Measurements from ENCODE around the gene PRKCE. TPM values are rescaled to one million over a fixed set of nuclear protein-coding genes. Genes with fewer than 3 reads are reported as not detected.

PRKCE gene
- total and polyA plus RNA-seq, 2 donors (not counting 1 experiment from before 2014, with no cell fraction given), result 23.6 to 271 TPM

DNA sequence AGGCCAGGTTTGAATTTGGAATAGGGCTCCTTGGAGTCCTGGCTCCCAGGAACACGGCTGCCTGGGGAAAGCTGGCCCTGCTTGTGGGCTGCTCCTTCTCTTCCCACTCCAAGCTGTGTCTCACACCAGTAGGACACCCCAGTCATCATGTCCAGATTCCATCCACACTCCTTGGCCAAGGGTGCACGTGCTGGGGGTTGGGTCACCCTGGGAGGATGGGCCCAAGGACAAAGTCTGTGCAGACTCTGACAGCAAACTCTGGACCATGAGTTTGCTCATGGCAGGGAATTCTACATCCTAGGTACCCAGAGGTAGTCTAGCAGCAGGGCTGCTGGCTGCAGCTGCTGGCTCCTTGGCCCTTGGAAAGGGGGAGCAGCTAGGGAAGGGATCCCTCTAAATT lies 543.4 kb downstream of the PRKCE start:
- no peak overlapping the region for H3K4me3 ChIP-seq (ENCODE audit: control extremely low read depth in 1 of 5, extremely low read depth in 1 of 5, insufficient read depth in 1 of 5, low read depth in 2 of 5, low read length in 4 of 5)
- Mint-ChIP-seq H3K27me3 (no peaks in the 10 kb centered on the region), H3K27ac (no peak overlapping the region), H3K9me3 (ENCODE audit: insufficient read depth) (no peaks in the 10 kb centered on the region), H3K4me3 (no peak overlapping the region), H3K4me1 (peaks cover 2% of the 10 kb centered on the region)
- TF ChIP-seq EZH2 (IDR thresholded peaks at IDR 0.05; ENCODE audit: borderline replicate concordance, insufficient read depth, low read depth, low read length, poor library complexity, severe bottlenecking), result no peak
- TF ChIP-seq, protein P1, sequence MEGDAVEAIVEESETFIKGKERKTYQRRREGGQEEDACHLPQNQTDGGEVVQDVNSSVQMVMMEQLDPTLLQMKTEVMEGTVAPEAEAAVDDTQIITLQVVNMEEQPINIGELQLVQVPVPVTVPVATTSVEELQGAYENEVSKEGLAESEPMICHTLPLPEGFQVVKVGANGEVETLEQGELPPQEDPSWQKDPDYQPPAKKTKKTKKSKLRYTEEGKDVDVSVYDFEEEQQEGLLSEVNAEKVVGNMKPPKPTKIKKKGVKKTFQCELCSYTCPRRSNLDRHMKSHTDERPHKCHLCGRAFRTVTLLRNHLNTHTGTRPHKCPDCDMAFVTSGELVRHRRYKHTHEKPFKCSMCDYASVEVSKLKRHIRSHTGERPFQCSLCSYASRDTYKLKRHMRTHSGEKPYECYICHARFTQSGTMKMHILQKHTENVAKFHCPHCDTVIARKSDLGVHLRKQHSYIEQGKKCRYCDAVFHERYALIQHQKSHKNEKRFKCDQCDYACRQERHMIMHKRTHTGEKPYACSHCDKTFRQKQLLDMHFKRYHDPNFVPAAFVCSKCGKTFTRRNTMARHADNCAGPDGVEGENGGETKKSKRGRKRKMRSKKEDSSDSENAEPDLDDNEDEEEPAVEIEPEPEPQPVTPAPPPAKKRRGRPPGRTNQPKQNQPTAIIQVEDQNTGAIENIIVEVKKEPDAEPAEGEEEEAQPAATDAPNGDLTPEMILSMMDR (IDR thresholded peaks at IDR 0.05), result no peak
- H3K79me2 ChIP-seq (ENCODE audit: control insufficient read depth, insufficient read depth, low read length), result no peaks in the 10 kb centered on the region
- intact Hi-C loops (cut with micrococcal nuclease), result no loop called here
- no peaks in the 10 kb centered on the region for H3K36me3 ChIP-seq (replicated peaks in 1 of 2; ENCODE audit: control extremely low read depth in 1 of 2, control insufficient read depth in 1 of 2, extremely low read depth in 1 of 2, insufficient read depth in 2 of 2, low read length in 1 of 2)
- ChIA-PET CTCF (interaction anchor here (1.3 kb wide), 1 partner anchor 132 kb away, joined by 3 read pairs; no protein-coding TSS in a partner anchor), POLR2A (no interaction called here)
- no peaks in the 10 kb centered on the region for H4K20me1 ChIP-seq (ENCODE audit: control insufficient read depth, insufficient read depth, low read length, poor library complexity, severe bottlenecking)
- ATAC-seq (ENCODE audit: low read depth) (no peak), DNase-seq (no peak)
- no peak overlapping the region for H3K27ac ChIP-seq (ENCODE audit: low read length in 2 of 2)
- no peak overlapping the region for H2AFZ ChIP-seq (ENCODE audit: insufficient read depth, low read depth, low read length, poor library complexity, severe bottlenecking)
- no peak overlapping the region for H3K4me2 ChIP-seq (replicated peaks; ENCODE audit: low read depth, low read length, poor library complexity, severe bottlenecking)
- WGBS (ENCODE audit: insufficient coverage), result 100% methylated on average over 1 of the region's 2 CpGs
- H3K4me1 ChIP-seq (ENCODE audit: control insufficient read depth in 2 of 2, insufficient read depth in 2 of 2, low read length in 2 of 2), result no peaks in the 10 kb centered on the region
- H3K9me3 ChIP-seq (ENCODE audit: control extremely low read depth in 1 of 3, control insufficient read depth in 2 of 3, insufficient read depth in 1 of 3, low read length in 2 of 3), result peaks cover 0 to 2% (median 0%) of the 10 kb centered on the region in 3 donors
- no peaks in the 10 kb centered on the region for H3K27me3 ChIP-seq (replicated peaks in 1 of 4; ENCODE audit: control extremely low read depth in 1 of 4, control insufficient read depth in 3 of 4, insufficient read depth in 4 of 4, low read length in 3 of 4)
- H3K9ac ChIP-seq (ENCODE audit: low read length), result no peak overlapping the region

DNA sequence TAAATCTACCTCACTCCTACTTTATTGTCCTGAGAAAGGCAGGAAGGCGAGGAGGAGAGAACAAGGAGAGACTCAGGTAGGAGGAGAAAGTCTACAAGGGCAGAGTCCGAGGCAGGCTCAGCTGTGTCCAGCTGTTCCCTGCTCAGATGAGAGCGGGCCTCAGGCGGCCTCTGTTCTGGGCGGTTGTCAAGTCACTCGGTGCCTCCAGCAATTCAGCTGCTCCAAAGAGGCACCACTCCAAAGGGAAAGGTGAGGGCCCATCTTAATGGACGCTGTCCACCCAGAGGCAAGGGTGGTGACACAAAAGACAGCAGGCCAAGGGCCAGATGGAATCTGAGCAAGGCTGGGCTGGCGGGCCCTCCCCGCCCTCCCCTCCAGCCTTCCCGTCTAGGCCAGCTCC lies 544.3 kb downstream of the PRKCE start:
- CTCF ChIA-PET, result interaction anchor here (1.3 kb wide), 1 partner anchor 133 kb away, joined by 3 read pairs; no protein-coding TSS in a partner anchor
- Histone ChIP-seq H3K27me3 (replicated peaks in 1 of 4; ENCODE audit: control extremely low read depth in 1 of 4, control insufficient read depth in 3 of 4, insufficient read depth in 4 of 4, low read length in 3 of 4) (no peaks in the 10 kb centered on the region), H4K20me1 (ENCODE audit: control insufficient read depth, insufficient read depth, low read length, poor library complexity, severe bottlenecking) (no peaks in the 10 kb centered on the region), H3K27ac (ENCODE audit: low read length in 2 of 2) (no peak overlapping the region), H2AFZ (ENCODE audit: insufficient read depth, low read depth, low read length, poor library complexity, severe bottlenecking) (no peak overlapping the region), H3K79me2 (ENCODE audit: control insufficient read depth, insufficient read depth, low read length) (no peaks in the 10 kb centered on the region), H3K4me3 (ENCODE audit: control extremely low read depth in 1 of 5, extremely low read depth in 1 of 5, insufficient read depth in 1 of 5, low read depth in 2 of 5, low read length in 4 of 5) (no peak overlapping the region), H3K4me2 (replicated peaks; ENCODE audit: low read depth, low read length, poor library complexity, severe bottlenecking) (no peak overlapping the region), H3K9me3 (ENCODE audit: control extremely low read depth in 1 of 3, control insufficient read depth in 2 of 3, insufficient read depth in 1 of 3, low read length in 2 of 3) (peaks cover 0 to 3% (median 0%) of the 10 kb centered on the region in 3 donors), H3K36me3 (replicated peaks in 1 of 2; ENCODE audit: control extremely low read depth in 1 of 2, control insufficient read depth in 1 of 2, extremely low read depth in 1 of 2, insufficient read depth in 2 of 2, low read length in 1 of 2) (no peaks in the 10 kb centered on the region), H3K9ac (ENCODE audit: low read length) (no peak overlapping the region), H3K4me1 (ENCODE audit: control insufficient read depth in 2 of 2, insufficient read depth in 2 of 2, low read length in 2 of 2) (no peaks in the 10 kb centered on the region)
- Mint-ChIP-seq H3K27ac (no peak overlapping the region), H3K9me3 (ENCODE audit: insufficient read depth) (no peaks in the 10 kb centered on the region), H3K4me3 (no peak overlapping the region), H3K4me1 (peaks cover 5% of the 10 kb centered on the region), H3K27me3 (no peaks in the 10 kb centered on the region)
- 87% methylated on average over 10 of the region's 10 CpGs for WGBS (ENCODE audit: insufficient coverage)
- intact Hi-C loops (cut with micrococcal nuclease), result no loop called here
- ATAC-seq (ENCODE audit: low read depth) (no peak), DNase-seq (no peak)
- POLR2A ChIA-PET, result no interaction called here
- TF ChIP-seq EZH2 (IDR thresholded peaks at IDR 0.05; ENCODE audit: borderline replicate concordance, insufficient read depth, low read depth, low read length, poor library complexity, severe bottlenecking), result no peak
- TF ChIP-seq, protein P1 (IDR thresholded peaks at IDR 0.05), result no peak
